Hepatic stellate cell (primary cell): ENCODE data around the gene DNAH7.
"Not testable (repeated sequence)": the region's sequence is repeated elsewhere in the genome, so short reads cannot be mapped to it uniquely, and the experiment has no call there.

Source experiments
- DNase-seq: peaks from one replicate; pipeline ENCODE4 v3.0.0; 2011; ENCODE audit warnings: low spot score

The DNAH7 gene

DNA sequence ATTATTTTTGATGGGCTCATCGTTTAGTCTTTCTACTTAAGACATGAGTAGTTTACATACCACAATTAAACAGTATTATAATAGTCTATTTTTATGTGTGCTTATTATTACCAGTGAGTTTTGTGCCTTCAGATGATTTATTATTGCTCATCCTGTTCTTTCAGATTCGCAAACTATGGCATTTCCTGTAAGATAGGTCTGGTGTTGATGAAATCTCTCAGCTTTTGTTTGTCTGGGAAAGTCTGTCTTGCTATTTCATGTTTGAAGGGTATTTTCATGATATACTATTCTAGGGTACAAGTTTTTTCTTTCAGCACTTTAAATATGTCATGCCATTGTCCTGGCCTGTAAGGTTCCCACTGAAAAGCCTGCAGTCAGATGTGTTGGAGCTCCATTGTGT is 101.3 kb downstream of the DNAH7 start:
- DNase-seq = no peak

- no peak for DNase-seq
Observed at GRCh38 chr2:195961873-195962272, 106.8 kb downstream of the DNAH7 start.

DNA sequence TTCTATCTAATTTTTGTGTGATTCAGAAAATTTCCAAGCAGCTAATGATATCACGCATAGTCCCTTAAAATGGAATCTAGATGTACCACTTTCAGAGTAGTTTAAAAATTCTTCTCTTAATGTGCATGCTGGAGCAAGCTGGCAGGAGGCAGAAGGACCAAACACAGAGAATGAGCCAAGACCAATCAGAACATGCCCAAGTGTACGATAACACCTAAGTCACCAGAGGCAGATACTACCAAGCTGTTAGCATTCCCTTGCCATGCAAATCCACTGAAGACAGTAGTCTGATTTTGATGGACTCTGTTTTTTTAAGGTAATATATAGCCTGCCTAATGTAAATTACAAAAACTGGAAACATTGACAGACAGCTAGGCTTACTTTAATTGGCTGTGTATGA is 109.3 kb downstream of the DNAH7 start:
- DNase-seq = no peak

DNA sequence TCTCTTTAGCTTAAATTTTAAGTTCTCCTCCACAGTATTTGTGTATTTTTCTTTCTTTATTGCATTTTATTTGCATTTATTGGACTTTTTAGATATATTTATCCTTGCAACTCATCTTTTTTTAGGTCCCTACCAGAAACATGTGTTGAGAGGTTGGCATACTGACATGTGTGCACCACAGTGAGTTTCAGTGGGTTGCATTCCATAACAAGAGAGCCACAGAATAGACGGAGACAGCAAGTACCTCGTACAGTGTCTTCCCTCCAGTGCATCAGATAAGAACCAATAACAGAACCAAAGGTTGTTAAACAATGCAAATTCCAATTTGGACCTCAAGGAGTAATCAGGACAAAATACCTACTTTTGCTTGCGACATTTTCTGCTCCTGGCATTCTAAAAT is 111.9 kb downstream of the DNAH7 start:
- no peak for DNase-seq

DNA sequence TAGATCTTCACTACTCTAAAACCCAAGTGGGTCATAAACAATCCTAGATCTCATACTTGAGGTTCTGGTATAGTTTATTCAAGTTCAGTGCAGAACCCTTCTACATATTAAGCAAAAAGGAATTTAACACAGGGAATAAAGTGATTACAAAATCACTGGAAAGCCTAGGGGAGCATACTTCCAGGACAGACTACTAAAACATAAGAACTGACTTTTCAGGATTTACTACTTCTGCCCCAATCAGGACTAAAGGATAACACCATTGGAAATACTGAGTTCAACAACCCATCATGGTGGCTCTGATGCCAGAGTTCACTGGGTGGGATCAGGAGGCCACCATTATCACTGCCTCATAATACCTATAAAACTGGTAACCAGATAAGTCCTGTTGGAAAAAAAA is 123.6 kb downstream of the DNAH7 start:
- no peak for DNase-seq

GRCh38 chr2:195937176-195937575 is 131.5 kb downstream of the DNAH7 start:
- no peak for DNase-seq

GRCh38 chr2:195934484-195934883 is 134.2 kb downstream of the DNAH7 start:
- DNase-seq = no peak

GRCh38 chr2:195929531-195929930 is 139.1 kb downstream of the DNAH7 start:
- DNase-seq = no peak

GRCh38 chr2:195925120-195925519 is 143.5 kb downstream of the DNAH7 start:
- no peak for DNase-seq

DNA sequence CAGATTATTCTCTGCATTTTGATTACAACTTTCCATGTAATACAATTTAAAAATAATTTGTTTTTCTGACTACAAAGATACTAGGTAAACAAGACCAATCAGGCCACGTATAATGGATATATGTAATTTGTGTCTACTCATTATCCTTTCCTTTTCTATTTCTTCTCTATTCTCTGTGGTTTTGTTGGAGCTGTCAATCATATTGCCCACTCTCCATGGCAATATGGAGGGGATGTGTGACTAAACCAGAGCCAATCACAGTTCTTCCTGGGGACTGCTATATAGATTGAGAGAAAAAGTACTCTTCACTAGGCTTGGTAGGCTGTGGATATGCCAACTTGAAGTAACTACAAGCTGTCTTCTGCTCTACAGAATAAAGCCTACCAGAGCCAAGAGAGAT is 144.7 kb downstream of the DNAH7 start:
- no peak for DNase-seq

- not testable (repeated sequence) for DNase-seq
Observed at GRCh38 chr2:195917021-195917600, 151.5 kb downstream of the DNAH7 start.

DNA sequence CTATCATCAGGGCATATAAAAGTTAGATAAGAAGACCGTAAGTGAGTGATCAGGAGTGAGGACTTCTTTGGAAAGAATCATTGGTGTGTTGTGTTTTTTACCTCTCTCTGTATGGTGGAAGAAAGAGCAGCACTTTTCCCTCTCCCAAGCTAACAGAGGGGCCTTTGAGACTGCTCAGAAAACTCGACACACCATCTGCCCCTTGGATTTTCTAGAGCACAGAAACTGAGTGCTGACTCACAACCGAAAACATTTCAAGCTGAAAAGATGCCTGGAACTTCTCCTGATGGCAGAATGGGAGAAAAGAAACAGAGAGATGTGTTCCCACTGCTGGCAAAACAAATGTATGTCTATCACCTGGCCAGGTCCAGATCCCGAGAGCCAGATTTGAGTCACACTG is 156.6 kb downstream of the DNAH7 start:
- DNase-seq = no peak

- DNase-seq = no peak
Observed at GRCh38 chr2:195910570-195910969, 158.1 kb downstream of the DNAH7 start.

GRCh38 chr2:195909926-195910325 is 158.7 kb downstream of the DNAH7 start:
- DNase-seq = no peak

DNA sequence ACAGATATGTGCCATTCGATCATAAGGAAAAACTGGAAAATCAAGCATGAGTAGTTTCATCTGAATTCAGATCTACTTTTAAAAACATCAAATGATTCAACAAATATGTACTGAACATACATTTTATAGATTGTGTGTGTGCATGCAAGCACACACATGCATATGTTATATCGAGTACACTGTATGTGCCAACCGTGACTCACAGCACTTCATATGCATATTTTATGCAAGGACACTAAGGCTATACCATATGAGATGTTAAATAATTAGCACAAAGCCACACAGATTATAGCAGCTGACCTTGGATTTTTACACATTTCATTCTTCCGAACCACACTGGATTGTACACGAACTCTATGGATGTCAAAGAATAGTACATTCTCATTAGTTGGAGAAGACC is 161.2 kb downstream of the DNAH7 start:
- DNase-seq = no peak

GRCh38 chr2:195903956-195904355 is 164.7 kb downstream of the DNAH7 start:
- DNase-seq = no peak

DNA sequence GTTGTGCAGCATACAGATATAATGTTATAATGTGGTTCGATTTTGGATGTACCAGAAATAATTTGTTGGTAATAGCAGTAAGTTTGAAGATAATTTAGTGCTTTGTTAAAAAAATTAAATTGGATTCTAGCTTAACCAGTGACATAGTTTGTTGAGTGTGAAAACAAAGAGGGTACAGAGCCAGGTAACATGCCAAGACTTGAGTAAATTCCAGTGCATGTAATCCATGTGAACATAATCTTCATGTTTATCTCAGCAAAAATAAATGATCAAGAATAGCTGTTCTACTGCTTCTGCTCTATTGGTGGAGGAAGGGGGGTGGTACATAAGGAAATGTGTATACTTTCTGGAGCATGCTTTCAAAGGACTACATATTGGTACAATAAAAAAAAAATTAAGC is 165.8 kb downstream of the DNAH7 start:
- no peak for DNase-seq

- DNase-seq = no peak
Observed at GRCh38 chr2:195899226-195899625, 169.4 kb downstream of the DNAH7 start.

DNA sequence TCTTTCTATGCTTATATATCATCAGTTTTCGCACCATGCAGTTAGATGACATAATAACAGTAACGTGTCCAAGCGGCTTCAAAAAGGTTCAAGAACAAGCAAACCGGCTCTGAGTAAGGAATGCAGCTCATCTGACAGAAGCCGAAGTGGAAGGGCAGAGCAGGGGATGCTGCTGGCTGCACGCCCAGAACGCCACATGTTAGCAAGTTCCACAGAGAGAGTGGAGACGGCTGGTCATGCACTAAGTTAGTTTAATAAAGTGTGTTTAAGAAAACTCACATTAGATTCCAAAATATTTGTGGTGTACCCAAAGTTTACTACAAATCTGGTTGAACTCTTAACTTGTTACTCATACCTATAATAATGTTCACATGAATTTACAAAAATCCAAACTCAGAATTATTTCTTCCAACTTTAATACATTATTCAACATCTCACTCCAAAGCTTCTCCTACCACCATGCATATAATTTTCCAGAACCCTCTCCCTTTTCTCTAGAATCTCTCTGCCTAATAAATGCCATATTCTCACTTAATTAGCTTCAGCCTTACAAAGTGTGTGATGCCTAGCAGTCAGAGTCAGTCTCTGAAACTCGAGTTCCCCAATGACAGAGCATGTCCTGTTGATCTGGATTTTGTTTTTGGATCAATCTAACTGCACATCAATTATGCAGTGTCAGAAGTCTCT is 170.0 kb downstream of the DNAH7 start:
- DNase-seq = peak; percentile 75

GRCh38 chr2:195891081-195891480 is 177.6 kb downstream of the DNAH7 start:
- DNase-seq = no peak

DNA sequence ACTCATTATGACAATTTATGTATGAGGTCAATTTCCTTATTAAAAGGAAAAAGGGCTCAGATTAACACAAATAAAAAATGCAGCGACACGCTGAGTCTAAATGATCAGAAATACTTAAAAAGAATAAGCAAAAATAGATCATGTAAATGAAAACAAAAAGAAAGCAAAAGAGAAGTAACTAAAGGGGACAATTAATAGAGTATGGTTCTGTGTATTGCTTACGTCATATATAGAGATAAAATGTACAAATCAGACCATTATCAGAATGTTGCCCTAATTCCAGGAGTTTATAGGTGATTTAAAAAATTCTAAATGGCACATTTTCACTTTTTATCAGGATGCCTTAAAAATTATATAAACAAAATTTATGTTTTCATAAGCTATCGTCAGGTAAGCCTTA is 189.5 kb downstream of the DNAH7 start:
- no peak for DNase-seq

DNA sequence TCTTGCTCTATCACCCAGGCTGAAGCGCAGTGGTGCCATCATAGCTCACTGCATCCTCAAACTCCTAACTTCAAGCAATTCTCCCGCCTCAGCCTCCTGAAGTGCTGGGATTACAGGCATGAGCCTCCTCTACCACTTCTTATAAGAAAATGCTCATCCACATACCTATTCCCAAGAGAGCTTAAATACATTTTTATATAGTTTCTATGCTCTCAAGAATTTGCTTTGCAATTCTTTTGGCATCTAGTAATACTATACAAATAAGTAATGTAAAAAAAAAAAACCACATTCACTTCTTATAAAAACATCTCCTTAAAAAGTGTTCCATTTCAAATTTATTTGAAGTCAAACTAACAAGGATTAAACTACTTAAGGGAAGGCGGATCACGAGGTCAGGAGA is 197.3 kb downstream of the DNAH7 start:
- peak; percentile 14 for DNase-seq

DNA sequence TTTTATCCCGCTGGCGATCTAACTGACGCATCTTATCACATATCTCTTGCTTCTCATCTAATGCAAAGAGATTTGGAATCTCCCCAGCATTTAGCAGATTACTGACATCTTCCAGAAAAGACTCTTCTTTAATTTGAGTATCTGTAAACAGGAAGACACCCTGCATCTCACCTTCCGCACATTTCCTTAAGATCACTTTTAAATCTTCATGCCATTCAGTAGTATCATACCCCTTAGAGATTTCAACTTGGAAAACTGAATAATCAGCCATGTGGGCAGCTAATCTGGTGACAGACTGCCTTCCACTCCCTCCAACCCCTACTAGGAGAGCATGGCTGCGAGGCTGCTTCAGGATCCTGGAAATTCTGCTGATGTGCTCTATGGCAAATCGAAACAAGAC is 204.3 kb downstream of the DNAH7 start:
- no peak for DNase-seq

DNA sequence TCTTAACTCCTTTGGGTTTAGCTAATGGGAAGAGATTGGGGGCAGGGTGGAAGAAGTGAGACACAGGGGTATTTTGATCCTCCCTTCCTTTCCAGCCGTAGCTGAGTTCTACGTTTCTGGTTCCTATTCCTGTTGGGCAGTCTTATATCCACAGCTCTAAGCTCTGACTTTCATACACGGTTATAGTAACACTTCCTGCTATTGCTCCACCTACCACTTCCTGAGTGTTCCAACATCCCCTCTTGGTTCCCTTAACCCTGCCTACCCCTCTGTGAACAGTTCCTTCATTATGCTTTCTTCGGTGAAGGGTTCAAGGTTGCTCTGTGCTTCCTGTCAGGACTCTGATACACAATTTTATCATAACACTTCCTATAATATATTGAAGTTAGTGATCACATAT is 205.1 kb downstream of the DNAH7 start:
- DNase-seq = no peak
